Measurements from ENCODE around the gene LPAR5. TPM values are rescaled to one million over a fixed set of nuclear protein-coding genes. Genes with fewer than 3 reads are reported as not detected.

LPAR5 gene
- total and polyA plus RNA-seq, 2 of the 13 experiments (the other 11 are each of a cell fraction or from before 2014, with no cell fraction given) = 0.09 to 0.32 TPM

DNA sequence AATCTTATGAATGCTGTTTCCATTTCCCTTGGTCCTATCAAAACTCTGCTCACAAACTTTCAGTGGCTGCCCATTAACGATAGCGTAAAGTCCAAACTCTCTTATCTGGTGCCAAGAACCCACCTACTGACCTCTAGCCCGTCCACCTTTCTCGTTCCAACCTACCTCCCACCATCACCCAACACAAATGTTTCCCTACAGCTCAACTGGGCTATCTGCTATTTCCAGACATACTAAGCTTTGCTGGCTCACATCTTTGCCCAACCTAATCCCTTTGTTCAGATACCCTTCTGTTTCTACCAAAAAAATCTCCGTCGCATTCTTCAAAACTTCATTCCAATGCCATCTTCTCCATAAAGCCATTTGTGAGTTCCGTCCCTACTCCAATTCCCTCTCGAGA is 60.1 kb downstream of the LPAR5 start:
- WGBS (ENCODE audit: low lambda C conversion rate) = 95% methylated on average over 8 of the region's 8 CpGs
- no peak overlapping the region for H2AFZ ChIP-seq (ENCODE audit: low read length)
- H4K20me1 ChIP-seq (ENCODE audit: insufficient read depth, low read length) = no peaks in the 10 kb centered on the region; the same call in 1 of the 2 replicates
- CTCF ChIA-PET (ENCODE audit: low intra/inter-chr PET ratio, low total read pairs) = no interaction called here
- no peaks in the 10 kb centered on the region for H3K27me3 ChIP-seq (ENCODE audit: control insufficient read depth in 1 of 2, insufficient read depth in 2 of 2, low read length in 2 of 2)
- no peak overlapping the region for H3K4me3 ChIP-seq (replicated peaks in 1 of 3; ENCODE audit: insufficient read depth in 1 of 3, low read depth in 2 of 3, low read length in 3 of 3)
- FAIRE-seq (no peak), DNase-seq (ENCODE audit: low spot score) (no peak), ATAC-seq (no peak)
- H3K9me3 ChIP-seq (ENCODE audit: low read length) = no peaks in the 10 kb centered on the region
- peaks cover 3% of the 10 kb centered on the region; the same call in 1 of the 2 replicates for H3K4me1 ChIP-seq (ENCODE audit: insufficient read depth, low read length)
- H3K4me2 ChIP-seq (ENCODE audit: low read depth, low read length) = no peak overlapping the region
- no TSS peak for BruUV-seq (replicated peaks)
- intact Hi-C loops (cut with micrococcal nuclease; ENCODE audit: unreplicated experiment) (no loop called here), in situ Hi-C loops (cut with HindIII; ENCODE audit: extremely low pct_ligation_motif_present, low pct_unique_long_range_greater_than_20kb) (no loop called here)
- no peaks in the 10 kb centered on the region for H3K79me2 ChIP-seq (ENCODE audit: insufficient read depth, low read length)
- H3K27ac ChIP-seq (ENCODE audit: extremely low read length, insufficient read depth, low read length) = no peak overlapping the region
- peaks cover 29 to 73% of the 10 kb centered on the region in 2 experiments for H3K36me3 ChIP-seq (replicated peaks in 1 of 2; ENCODE audit: control insufficient read depth in 1 of 2, insufficient read depth in 2 of 2, low read length in 2 of 2)
- no peak overlapping the region for H3K9ac ChIP-seq (ENCODE audit: insufficient read depth, low read depth, low read length)
- TF ChIP-seq AHR (CRISPR knock-in tag; IDR thresholded peaks at IDR 0.05) (no peak), RARA (CRISPR knock-in tag; IDR thresholded peaks at IDR 0.05) (no peak), SAFB2 (CRISPR knock-in tag; IDR thresholded peaks at IDR 0.05; ENCODE audit: borderline replicate concordance, low read depth) (no peak), SNRNP70 (IDR thresholded peaks at IDR 0.05; ENCODE audit: low read depth, low read length) (no peak), ZNF180 (CRISPR knock-in tag; IDR thresholded peaks at IDR 0.05; ENCODE audit: borderline replicate concordance, low read depth) (no peak), FOXK1 (CRISPR knock-in tag; IDR thresholded peaks at IDR 0.05; ENCODE audit: borderline replicate concordance, low read depth) (no peak), ZNF614 (CRISPR knock-in tag; IDR thresholded peaks at IDR 0.05; ENCODE audit: borderline replicate concordance) (no peak), RNF2 (conservative IDR thresholded peaks at IDR 0.05; ENCODE audit: low read depth) (no peak)
- TF ChIP-seq, protein P1, sequence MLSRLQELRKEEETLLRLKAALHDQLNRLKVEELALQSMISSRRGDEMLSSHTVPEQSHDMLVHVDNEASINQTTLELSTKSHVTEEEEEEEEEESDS (CRISPR knock-in tag; IDR thresholded peaks at IDR 0.05; ENCODE audit: borderline replicate concordance) = no peak
- TF ChIP-seq, protein P2, sequence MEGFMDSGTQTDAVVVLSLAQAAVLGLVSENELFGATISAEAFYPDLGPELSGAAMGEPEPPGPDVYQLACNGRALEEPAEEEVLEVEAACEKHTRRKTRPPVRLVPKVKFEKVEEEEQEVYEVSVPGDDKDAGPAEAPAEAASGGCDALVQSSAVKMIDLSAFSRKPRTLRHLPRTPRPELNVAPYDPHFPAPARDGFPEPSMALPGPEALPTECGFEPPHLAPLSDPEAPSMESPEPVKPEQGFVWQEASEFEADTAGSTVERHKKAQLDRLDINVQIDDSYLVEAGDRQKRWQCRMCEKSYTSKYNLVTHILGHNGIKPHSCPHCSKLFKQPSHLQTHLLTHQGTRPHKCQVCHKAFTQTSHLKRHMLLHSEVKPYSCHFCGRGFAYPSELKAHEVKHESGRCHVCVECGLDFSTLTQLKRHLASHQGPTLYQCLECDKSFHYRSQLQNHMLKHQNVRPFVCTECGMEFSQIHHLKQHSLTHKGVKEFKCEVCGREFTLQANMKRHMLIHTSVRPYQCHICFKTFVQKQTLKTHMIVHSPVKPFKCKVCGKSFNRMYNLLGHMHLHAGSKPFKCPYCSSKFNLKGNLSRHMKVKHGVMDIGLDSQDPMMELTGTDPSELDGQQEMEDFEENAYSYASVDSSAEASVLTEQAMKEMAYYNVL (CRISPR knock-in tag; IDR thresholded peaks at IDR 0.05; ENCODE audit: borderline replicate concordance) = no peak
- TF ChIP-seq, protein P3, sequence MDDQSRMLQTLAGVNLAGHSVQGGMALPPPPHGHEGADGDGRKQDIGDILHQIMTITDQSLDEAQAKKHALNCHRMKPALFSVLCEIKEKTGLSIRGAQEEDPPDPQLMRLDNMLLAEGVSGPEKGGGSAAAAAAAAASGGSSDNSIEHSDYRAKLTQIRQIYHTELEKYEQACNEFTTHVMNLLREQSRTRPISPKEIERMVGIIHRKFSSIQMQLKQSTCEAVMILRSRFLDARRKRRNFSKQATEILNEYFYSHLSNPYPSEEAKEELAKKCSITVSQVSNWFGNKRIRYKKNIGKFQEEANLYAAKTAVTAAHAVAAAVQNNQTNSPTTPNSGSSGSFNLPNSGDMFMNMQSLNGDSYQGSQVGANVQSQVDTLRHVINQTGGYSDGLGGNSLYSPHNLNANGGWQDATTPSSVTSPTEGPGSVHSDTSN (CRISPR knock-in tag; IDR thresholded peaks at IDR 0.05; ENCODE audit: borderline replicate concordance) = no peak
- POLR2A ChIA-PET = no interaction called here

Data from HepG2 (cell line).